Fibroblast of skin of right biceps (primary cell): Measurements from ENCODE around the gene NR2F2.
"Not testable (repeated sequence)": the region's sequence is repeated elsewhere in the genome, so short reads cannot be mapped to it uniquely, and the experiment has no call there.

Experiments
- DNase-seq: peaks from one replicate; pipeline ENCODE4 v3.0.0-alpha.2; 2013

Gene NR2F2

DNA sequence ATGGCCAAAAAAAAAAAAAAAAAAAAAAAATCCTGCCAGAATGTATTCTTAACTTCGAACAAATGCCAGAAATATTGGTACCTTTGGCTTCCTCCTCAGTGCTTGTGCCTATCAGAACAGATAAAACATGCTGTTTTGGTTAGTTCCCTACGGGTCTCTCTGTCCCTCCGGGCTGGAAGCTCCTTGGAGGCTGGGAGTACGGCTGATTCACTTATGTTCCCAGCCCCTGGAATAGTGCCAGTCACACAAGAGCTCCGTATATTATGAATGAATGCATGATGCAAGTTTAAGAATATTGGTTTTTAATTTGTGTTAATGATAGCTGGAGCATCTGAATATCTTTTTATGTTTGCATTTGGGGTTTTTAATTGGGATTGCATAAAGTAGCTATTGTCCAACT is 44.0 kb downstream of the NR2F2 start:
- peak; percentile 15 for DNase-seq

- not testable (repeated sequence) for DNase-seq
Measured at GRCh38 chr15:96379592-96379991, 49.1 kb downstream of the NR2F2 start.

GRCh38 chr15:96381463-96381862 is 51.0 kb downstream of the NR2F2 start:
- no peak for DNase-seq

GRCh38 chr15:96385195-96385594 is 54.7 kb downstream of the NR2F2 start:
- DNase-seq, result no peak

- DNase-seq, result no peak
Measured at GRCh38 chr15:96388673-96389072, 58.2 kb downstream of the NR2F2 start.
